ENCODE results near the gene ATXN7L2.

- no peak for TF ChIP-seq EP300 (IDR thresholded peaks at IDR 0.05; ENCODE audit: borderline replicate concordance)
- TF ChIP-seq RAD21 (IDR thresholded peaks at IDR 0.05; ENCODE audit: low read depth): no peak
- TF ChIP-seq FOXM1 (IDR thresholded peaks at IDR 0.05; ENCODE audit: borderline replicate concordance, low read depth): no peak
- TF ChIP-seq, protein P1, sequence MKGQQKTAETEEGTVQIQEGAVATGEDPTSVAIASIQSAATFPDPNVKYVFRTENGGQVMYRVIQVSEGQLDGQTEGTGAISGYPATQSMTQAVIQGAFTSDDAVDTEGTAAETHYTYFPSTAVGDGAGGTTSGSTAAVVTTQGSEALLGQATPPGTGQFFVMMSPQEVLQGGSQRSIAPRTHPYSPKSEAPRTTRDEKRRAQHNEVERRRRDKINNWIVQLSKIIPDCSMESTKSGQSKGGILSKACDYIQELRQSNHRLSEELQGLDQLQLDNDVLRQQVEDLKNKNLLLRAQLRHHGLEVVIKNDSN (IDR thresholded peaks at IDR 0.05): no peak
- no peak for TF ChIP-seq EGR1 (IDR thresholded peaks at IDR 0.05)
- TF ChIP-seq NFIC (IDR thresholded peaks at IDR 0.05): no peak
- no peak for TF ChIP-seq CREB1 (IDR thresholded peaks at IDR 0.05; ENCODE audit: low read depth)
- no peak for TF ChIP-seq YY1 (IDR thresholded peaks at IDR 0.05; ENCODE audit: low read depth)
- no peak for TF ChIP-seq MAX (IDR thresholded peaks at IDR 0.05)
These were observed 40.0 kb downstream of the ATXN7L2 start for GRCh38 chr1:109523706-109524105.

Data from Ishikawa (cell line).